Measurements from ENCODE around the gene MEIS2. TPM values are rescaled to one million over a fixed set of nuclear protein-coding genes. Genes with fewer than 3 reads are reported as not detected.

The MEIS2 gene
- total and polyA plus RNA-seq, 12 donors, result 21.1 to 64.5 (median 48.5) TPM

GRCh38 chr15:36970522-36970921, 129.8 kb downstream of the MEIS2 start:
- Histone ChIP-seq H3K4me1 (peaks cover 0 to 39% (median 23%) of the 10 kb centered on the region in 9 donors), H3K9me3 (no peaks in the 10 kb centered on the region), H3K27ac (no peak overlapping the region), H3K27me3 (no peaks in the 10 kb centered on the region), H3K4me3 (no peak overlapping the region), H3K36me3 (no peaks in the 10 kb centered on the region)
- TF ChIP-seq CTCF (IDR thresholded peaks at IDR 0.05), result no peak
- ATAC-seq, result no peak
- 88 to 94% methylated on average over 5 of the region's 5 CpGs for WGBS, 2 donors
- intact Hi-C loops (cut with DNase I), result no loop called here
- DNase-seq, result no peak

DNA sequence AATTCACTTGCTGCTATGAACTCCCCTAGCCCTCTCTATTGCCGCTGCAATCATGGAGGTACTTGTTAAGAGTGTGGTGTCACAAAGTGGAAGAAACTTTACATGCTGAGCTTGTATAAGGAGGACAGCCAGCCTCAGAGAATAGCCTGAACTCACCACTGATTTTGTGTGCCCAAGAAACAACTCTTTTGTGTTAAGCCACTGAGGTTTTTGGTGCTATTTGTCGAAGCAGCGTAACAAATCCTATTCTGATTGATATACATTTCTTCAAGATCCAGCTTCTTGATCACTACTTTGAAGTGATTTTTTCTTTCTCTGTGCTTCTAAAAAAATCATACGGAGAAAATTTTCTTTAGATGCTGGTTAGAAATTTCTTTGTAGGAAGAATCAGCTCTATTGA, 132.4 kb downstream of the MEIS2 start:
- no peak overlapping the region for H3K27ac ChIP-seq
- ATAC-seq, result no peak
- intact Hi-C loops (cut with DNase I), result no loop called here
- no peak for TF ChIP-seq CTCF (IDR thresholded peaks at IDR 0.05)
- WGBS, 2 donors, result 90 to 98% methylated on average over 4 of the region's 4 CpGs
- no peak for DNase-seq
- H3K27me3 ChIP-seq, result no peaks in the 10 kb centered on the region
- no peak overlapping the region for H3K4me3 ChIP-seq
- no peaks in the 10 kb centered on the region for H3K36me3 ChIP-seq
- H3K9me3 ChIP-seq, result no peaks in the 10 kb centered on the region
- peaks cover 0 to 40% (median 18%) of the 10 kb centered on the region in 9 donors for H3K4me1 ChIP-seq

DNA sequence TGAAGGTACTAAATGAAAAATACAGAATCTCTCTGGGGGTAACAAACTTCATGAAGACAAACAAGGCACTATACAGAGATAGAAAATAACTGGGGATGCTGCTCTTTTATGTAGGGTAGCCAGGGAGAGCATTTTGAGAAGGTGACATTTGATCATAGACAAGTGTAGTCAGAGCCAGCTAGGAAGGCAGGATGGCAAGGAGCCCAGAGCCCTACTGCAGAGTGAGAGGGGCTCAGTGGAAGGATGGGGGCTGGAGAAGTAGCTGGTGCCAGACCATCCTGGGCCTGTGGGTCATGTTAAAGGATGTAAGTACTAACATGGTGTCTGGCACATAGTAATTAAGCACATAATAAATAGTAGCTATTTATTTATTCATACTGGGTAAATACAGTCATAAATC, 133.6 kb downstream of the MEIS2 start:
- Histone ChIP-seq H3K9me3 (no peaks in the 10 kb centered on the region), H3K36me3 (no peaks in the 10 kb centered on the region), H3K4me1 (peaks cover 0 to 46% (median 18%) of the 10 kb centered on the region in 9 donors), H3K27ac (peak overlapping the region in 5 of 10 donors; percentile 8 to 51 (median 19)), H3K4me3 (no peak overlapping the region), H3K27me3 (no peaks in the 10 kb centered on the region)
- peak; percentile 42 to 46 for DNase-seq
- TF ChIP-seq CTCF (IDR thresholded peaks at IDR 0.05), result no peak
- intact Hi-C loops (cut with DNase I), result no loop called here
- peak; percentile 52 to 86 (median 76) for ATAC-seq

DNA sequence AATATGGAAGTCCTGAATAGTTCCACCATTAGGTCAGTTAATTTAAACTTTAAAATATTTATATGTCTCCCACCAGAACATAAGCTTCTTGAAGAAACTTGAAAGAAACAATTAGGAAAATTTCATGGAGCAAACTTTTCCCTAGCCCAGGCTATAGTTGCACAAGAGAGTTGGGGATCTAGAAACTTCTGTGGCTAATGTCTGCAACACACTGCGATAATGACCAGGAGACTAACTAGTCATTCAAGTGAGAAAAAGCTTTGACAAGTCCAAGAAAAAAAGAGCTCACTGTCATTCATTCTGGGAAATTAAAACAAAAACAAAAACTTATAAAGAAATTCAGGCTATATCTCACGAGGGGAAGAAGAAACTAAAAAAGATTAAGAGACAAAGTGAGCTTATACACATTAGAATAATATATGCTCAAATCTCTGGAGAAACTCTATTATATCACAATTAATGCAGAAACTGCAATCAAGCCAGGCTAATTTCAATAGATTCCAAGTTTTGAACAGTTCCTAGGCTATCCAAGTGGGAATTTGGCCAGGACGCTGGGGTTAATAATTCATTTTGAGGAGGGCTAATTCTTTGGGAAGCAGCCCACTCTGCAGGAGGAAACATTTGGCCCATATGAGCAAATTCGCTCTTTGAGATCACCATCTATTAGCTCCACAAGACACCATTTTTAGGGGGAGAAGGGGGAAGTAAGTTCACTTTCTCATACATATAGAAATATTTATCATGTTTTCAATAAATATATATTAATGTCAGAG, 134.6 kb downstream of the MEIS2 start:
- ATAC-seq, result peak in 1 of 8 donors; percentile 40
- peak overlapping the region in 2 of 10 donors; percentile 11 to 51 for H3K27ac ChIP-seq
- H3K4me1 ChIP-seq, result peaks cover 0 to 46% (median 22%) of the 10 kb centered on the region in 9 donors

More for the DNA sequence above, 134.6 kb downstream of the MEIS2 start:
- intact Hi-C loops (cut with DNase I), result no loop called here
- no peak for DNase-seq
- WGBS, 2 donors, result 69 to 78% methylated on average over 4 of the region's 4 CpGs
- no peak for TF ChIP-seq CTCF (IDR thresholded peaks at IDR 0.05)
- no peak overlapping the region for H3K4me3 ChIP-seq
- H3K36me3 ChIP-seq, result no peaks in the 10 kb centered on the region
- H3K9me3 ChIP-seq, result no peaks in the 10 kb centered on the region
- H3K27me3 ChIP-seq, result no peaks in the 10 kb centered on the region

Data from heart right ventricle (tissue), 16 donors.